HEK293 (cell line): ENCODE measurements around the gene CDK19.

Experiments used
- YY1 ChIP-seq: fragments of 450-650 bp; formaldehyde crosslinking; IDR thresholded peaks from 2 replicates; pipeline ENCODE4 v1.5.1; 2018; ENCODE audit warnings: missing biosample characterization, missing genetic modification characterization
- ZBTB20 ChIP-seq: fragments of 450-650 bp; formaldehyde crosslinking; IDR thresholded peaks from 2 replicates; pipeline ENCODE4 v1.5.1; 2016; ENCODE audit warnings: missing biosample characterization, missing genetic modification characterization
- ZNF324 ChIP-seq: fragments of 450-650 bp; formaldehyde crosslinking; IDR thresholded peaks from 2 replicates; pipeline ENCODE4 v1.5.1; 2016; ENCODE audit warnings: missing biosample characterization, missing genetic modification characterization
- ZNF416 ChIP-seq: fragments of 450-650 bp; formaldehyde crosslinking; IDR thresholded peaks from 2 replicates; pipeline ENCODE4 v1.5.1; 2016; ENCODE audit warnings: missing biosample characterization, missing genetic modification characterization
- TF ChIP-seq, protein P1 (sequence below): fragments of 450-650 bp; formaldehyde crosslinking; IDR thresholded peaks from 2 replicates; pipeline ENCODE4 v1.5.1; 2016; ENCODE audit warnings: missing biosample characterization, missing genetic modification characterization

GRCh38 chr6:110735666-110736065 is 79.6 kb downstream of the CDK19 start:
- TF ChIP-seq ZNF324 (no peak), ZNF416 (tag by site-specific recombination) (no peak), ZBTB20 (no peak), YY1 (tag by site-specific recombination) (no peak)
- TF ChIP-seq, protein P1, sequence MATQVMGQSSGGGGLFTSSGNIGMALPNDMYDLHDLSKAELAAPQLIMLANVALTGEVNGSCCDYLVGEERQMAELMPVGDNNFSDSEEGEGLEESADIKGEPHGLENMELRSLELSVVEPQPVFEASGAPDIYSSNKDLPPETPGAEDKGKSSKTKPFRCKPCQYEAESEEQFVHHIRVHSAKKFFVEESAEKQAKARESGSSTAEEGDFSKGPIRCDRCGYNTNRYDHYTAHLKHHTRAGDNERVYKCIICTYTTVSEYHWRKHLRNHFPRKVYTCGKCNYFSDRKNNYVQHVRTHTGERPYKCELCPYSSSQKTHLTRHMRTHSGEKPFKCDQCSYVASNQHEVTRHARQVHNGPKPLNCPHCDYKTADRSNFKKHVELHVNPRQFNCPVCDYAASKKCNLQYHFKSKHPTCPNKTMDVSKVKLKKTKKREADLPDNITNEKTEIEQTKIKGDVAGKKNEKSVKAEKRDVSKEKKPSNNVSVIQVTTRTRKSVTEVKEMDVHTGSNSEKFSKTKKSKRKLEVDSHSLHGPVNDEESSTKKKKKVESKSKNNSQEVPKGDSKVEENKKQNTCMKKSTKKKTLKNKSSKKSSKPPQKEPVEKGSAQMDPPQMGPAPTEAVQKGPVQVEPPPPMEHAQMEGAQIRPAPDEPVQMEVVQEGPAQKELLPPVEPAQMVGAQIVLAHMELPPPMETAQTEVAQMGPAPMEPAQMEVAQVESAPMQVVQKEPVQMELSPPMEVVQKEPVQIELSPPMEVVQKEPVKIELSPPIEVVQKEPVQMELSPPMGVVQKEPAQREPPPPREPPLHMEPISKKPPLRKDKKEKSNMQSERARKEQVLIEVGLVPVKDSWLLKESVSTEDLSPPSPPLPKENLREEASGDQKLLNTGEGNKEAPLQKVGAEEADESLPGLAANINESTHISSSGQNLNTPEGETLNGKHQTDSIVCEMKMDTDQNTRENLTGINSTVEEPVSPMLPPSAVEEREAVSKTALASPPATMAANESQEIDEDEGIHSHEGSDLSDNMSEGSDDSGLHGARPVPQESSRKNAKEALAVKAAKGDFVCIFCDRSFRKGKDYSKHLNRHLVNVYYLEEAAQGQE: no peak
